Fibroblast of upper back skin (primary cell): Measurements from ENCODE around the gene GLRA1.
A peak's percentile ranks its signal among the peaks of the same experiment; 100 is the strongest.
"Not testable (repeated sequence)": the region's sequence is repeated elsewhere in the genome, so short reads cannot be mapped to it uniquely, and the experiment has no call there.

Experiments used
- DNase-seq: peaks from one replicate; pipeline ENCODE4 v3.0.0-alpha.2; 2013

The GLRA1 gene

GRCh38 chr5:151881621-151882225 is 42.9 kb downstream of the GLRA1 start:
- DNase-seq: no peak

- no peak for DNase-seq
These were observed 44.3 kb downstream of the GLRA1 start for GRCh38 chr5:151880324-151880723.

DNA sequence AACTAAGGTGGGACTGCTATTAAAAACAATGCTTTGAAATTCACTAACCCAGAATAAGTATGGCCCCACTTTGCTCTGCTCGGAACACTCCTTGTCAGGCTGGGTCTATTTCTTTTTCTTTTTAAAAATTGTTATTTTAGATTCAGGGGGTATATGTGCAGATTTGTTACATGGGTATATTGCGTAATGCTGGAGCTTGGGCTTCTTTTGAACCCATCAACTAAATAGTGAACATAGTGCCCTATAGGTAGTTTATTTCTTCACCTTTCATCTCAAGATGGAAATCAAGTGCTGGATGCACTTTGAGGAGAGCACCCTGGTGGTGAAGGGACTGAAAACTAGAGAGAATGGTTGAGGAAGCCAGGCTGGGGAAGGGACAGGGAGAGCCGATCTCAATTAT is 51.0 kb downstream of the GLRA1 start:
- no peak for DNase-seq

DNA sequence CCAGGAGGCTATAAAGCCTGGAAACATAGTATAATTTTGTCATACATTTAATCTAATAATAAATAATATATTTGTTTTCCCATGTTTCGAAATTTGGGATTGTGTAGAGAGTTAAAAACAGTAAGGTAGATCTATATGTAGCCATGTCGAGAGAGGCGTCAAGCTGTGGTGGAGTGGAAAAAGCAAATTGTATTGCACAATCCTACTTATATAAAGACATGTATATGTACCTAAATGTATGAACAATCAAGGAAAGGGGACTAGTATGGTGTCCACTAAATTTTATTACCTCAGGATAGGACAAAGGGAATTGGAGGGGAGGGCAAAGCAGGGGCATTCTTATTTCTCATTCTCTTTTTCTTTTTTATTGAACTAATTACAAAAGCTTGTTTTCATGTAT is 52.0 kb downstream of the GLRA1 start:
- DNase-seq: no peak

- peak; percentile 72 for DNase-seq
These were observed 53.8 kb downstream of the GLRA1 start for GRCh38 chr5:151870820-151871219.

GRCh38 chr5:151870271-151870670 is 54.4 kb downstream of the GLRA1 start:
- DNase-seq: no peak

DNA sequence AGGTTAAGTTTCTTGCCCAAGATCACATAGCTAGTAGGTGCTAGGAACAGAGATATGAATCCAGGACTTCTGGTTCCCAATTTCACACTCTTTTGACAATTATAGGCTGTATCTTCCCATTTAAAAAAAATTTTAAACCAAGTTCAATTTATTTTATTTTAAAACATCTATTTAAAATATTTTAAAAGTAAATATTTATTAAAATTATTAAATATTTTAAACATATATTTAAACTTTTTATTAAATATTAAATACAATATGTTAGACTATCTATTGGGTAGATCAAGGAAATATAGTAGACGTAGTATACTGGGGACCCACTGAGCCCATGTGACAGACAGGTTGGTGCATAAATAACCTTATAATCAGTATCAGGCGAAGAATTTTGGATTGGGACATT is 54.8 kb downstream of the GLRA1 start:
- no peak for DNase-seq

GRCh38 chr5:151868451-151868850 is 56.2 kb downstream of the GLRA1 start:
- DNase-seq: no peak

DNA sequence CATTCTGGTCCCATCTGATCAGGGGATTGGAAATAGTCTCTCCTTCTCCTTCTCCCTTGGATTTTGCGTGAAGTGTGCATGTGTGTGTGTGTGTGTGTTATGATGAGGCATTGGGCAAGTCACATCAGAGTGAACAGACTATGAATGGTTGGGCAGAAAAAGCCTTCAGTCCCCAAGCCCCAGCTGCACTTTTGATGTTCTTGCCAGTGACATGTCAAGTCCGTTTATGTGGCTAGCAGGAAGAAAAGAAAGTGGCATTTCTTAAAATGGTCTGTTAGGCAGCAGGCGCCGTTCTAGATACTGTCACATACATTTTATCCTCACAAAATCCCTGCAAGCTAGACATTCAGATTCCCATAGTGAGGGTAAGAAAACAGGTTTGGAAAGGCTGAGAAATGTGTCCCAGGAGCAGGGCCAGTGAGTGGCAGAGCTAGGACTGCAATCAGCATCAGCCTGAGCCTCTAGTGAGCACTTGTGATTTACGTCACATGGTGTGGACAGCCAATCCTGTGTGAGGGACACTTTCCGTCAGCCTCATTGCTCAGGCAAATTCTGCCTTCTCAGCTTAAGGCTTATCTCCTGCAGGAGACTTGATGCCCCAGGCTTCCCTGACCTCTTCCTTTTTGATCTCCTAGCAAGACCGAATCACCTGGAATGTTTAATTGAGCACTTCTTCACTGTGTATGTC is 60.4 kb downstream of the GLRA1 start:
- no peak for DNase-seq

- DNase-seq: no peak
These were observed 61.1 kb downstream of the GLRA1 start for GRCh38 chr5:151863566-151863965.

DNA sequence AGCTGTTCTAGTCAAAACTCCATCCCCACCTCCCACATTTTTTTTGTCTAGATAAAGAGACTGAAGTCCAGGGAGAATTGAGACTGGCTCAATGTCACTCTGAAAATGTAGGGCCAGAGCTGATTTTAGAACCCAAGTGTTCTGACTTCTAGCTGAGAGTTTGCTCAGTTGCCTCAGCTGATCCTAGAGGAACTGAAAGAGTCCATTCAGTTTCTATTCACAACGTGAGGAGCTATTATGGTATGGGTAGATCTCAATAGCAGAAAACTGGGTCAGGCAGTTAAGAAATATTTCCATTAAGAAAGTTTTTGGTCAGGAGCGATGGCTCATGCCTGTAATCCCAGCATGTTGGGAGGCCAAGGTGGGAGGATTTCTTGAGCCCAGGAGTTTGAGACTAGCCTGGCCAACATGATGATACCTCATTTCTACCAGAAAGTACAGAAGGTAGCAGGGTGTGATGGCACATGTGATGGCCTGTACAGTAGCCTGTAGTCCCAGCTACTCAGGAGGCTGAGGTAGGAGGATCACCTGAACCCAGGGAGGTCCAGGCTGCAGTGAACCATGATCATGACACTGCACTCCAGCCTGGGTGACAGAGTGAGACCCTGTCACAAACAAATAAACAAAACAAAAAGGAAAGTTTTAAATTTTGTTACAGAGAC is 61.7 kb downstream of the GLRA1 start:
- DNase-seq: no peak

- not testable (repeated sequence) for DNase-seq
These were observed 63.8 kb downstream of the GLRA1 start for GRCh38 chr5:151860867-151861266.

DNA sequence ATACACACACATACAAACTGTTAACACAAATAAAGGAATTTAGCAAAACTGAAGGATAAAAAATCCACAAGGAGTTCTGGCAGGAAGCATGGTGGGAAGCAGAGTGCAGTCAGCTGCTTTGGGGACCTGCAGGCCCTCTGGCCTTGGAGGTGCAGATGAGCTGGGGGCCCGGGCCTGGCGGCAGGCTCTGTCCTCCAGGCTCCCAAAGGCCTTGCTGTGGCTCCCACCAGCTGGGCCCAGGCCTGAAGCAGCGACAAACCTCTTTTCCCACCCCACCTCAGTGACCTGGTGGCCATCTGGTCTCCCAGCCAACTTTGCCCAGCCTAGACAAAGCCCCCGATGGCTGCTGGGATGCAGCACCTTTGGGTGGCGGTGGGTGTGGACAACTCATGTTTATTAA is 67.8 kb downstream of the GLRA1 start:
- no peak for DNase-seq

DNA sequence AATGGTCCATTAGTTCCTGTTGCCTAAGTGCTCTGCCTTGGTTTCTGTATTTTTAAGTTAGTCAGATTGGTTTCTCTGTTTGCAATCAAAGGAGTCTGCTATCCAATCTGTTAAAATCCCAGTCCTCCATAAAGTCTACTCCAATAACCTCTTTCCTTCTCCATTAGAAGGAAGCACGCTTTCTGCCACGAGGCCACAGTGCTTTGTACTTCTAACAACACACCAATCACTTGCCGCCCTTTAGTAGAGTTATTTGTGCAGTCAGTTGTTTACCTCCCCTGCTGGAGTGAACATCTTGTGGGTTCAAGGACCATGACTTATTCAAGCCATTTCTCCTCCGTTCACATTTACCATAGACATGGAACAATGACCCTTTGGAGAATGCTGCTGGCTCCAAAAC is 69.0 kb downstream of the GLRA1 start:
- no peak for DNase-seq

GRCh38 chr5:151847871-151848270 is 76.8 kb downstream of the GLRA1 start:
- no peak for DNase-seq

- no peak for DNase-seq
These were observed 77.9 kb downstream of the GLRA1 start for GRCh38 chr5:151846765-151847164.

DNA sequence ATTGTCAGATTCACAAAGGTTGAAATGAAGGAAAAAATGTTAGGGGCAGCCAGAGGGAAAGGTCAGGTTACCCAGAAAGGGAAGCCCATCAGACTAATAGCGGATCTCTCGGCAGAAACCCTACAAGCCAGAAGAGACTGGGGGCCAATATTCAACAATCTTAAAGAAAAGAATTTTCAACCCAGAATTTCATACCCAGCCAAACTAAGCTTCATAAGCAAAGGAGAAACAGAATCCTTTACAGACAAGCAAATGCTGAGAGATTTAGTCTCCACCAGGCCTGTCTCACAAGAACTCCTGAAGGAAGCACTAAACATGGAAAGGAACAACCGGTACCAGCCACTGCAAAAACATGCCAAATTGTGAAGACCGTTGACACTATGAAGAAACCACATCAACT is 91.8 kb downstream of the GLRA1 start:
- DNase-seq: not testable (repeated sequence)

- no peak for DNase-seq
These were observed 95.3 kb downstream of the GLRA1 start for GRCh38 chr5:151829370-151829769.

DNA sequence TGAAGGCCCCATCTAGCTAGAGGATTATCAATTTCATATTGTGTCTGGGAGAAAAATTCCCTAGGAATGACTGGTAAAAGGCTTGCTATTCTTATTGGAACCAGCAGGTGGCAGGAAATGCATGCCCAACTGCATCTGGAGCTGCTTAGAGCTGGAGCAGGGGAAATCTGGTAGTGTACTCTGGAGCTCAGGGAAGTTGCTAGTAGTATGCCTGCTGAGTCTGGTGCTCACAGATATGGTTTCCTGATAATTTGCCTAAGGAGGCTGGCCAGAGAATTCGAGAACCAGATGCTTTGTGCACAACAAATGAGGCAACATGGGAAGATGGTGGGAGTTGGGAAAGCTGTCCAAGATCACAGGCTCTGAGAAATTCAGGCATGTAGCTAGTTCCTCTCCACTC is 99.2 kb downstream of the GLRA1 start:
- DNase-seq: peak; percentile 76

DNA sequence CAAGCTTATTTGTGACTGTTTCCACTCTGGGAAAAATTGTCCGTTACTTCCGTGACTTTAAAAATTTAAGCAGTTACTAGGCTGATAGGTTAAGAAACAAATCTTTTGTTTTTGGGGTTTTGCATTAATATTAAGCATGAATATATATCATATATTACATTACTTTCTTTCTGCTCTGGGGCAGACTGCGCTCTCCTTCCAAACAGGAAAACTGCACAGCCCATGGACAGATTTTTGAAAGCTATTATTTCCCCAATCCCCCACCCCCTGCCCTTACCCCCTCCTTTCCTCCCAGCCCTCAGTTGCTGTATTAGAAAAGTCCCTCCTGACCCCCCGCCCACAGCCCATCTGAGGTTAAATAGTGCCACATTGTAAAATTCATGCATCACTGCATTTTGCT is 102.5 kb downstream of the GLRA1 start:
- no peak for DNase-seq

DNA sequence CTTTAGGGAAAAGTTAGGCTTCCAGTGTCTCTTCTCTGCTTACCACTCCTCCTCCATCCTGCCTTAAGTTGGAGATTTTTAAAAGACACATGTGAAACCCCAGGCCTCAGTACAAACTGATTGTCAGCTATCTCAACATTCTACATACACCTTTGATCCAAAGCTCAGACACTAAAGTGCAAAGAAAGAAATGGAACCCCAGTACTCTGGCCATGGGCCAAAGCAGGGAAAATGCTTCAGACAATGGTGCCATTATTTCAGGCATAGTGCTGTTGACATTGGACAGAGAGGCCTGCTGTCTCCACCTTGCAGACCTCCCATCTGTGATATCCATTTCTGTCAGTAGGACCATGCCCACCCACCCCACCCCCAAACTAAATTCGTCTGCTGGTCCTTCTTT is 103.7 kb downstream of the GLRA1 start:
- DNase-seq: no peak

DNA sequence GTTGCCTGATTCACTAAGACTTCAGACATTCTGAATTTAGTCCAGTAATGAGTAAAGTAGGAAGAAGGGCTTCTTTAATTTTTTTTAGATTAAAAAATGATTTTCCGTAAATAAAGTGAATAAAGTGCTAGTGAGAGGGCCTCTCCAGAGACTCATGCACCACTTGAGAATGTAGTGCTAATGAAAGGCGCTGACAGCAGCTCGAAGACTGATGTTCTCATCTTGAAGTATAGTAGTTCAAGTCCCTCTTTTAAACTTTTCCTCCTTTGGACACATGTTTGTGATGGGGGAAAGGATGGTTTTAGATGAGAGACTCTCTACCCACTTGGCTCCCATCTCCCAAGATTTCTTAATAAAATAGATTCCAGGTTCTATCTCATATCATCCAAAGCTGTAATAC is 104.4 kb downstream of the GLRA1 start:
- peak; percentile 42 for DNase-seq

GRCh38 chr5:151819830-151820229 is 104.8 kb downstream of the GLRA1 start:
- peak; percentile 36 for DNase-seq

- DNase-seq: no peak
These were observed 109.6 kb downstream of the GLRA1 start for GRCh38 chr5:151815051-151815450.
